Dermis blood vessel endothelial cell (primary cell): ENCODE data around the gene RASGRF2. TPM values are rescaled to one million over a fixed set of nuclear protein-coding genes. Genes with fewer than 3 reads are reported as not detected.

Source experiments
- DNase-seq: peaks from one replicate; pipeline ENCODE4 v3.0.0; 2010
- total RNA-seq: library from RNA; depleted of rRNA; stranded (reverse); fragments of >200 nt; gene quantifications from 2 replicates; pipeline ENCODE4 v1.2.3, GENCODE V29; 2014

The RASGRF2 gene, protein sequence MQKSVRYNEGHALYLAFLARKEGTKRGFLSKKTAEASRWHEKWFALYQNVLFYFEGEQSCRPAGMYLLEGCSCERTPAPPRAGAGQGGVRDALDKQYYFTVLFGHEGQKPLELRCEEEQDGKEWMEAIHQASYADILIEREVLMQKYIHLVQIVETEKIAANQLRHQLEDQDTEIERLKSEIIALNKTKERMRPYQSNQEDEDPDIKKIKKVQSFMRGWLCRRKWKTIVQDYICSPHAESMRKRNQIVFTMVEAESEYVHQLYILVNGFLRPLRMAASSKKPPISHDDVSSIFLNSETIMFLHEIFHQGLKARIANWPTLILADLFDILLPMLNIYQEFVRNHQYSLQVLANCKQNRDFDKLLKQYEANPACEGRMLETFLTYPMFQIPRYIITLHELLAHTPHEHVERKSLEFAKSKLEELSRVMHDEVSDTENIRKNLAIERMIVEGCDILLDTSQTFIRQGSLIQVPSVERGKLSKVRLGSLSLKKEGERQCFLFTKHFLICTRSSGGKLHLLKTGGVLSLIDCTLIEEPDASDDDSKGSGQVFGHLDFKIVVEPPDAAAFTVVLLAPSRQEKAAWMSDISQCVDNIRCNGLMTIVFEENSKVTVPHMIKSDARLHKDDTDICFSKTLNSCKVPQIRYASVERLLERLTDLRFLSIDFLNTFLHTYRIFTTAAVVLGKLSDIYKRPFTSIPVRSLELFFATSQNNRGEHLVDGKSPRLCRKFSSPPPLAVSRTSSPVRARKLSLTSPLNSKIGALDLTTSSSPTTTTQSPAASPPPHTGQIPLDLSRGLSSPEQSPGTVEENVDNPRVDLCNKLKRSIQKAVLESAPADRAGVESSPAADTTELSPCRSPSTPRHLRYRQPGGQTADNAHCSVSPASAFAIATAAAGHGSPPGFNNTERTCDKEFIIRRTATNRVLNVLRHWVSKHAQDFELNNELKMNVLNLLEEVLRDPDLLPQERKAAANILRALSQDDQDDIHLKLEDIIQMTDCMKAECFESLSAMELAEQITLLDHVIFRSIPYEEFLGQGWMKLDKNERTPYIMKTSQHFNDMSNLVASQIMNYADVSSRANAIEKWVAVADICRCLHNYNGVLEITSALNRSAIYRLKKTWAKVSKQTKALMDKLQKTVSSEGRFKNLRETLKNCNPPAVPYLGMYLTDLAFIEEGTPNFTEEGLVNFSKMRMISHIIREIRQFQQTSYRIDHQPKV (N-terminal part only)
- total RNA-seq, result 25.6 and 26.4 TPM in 2 replicates

DNA sequence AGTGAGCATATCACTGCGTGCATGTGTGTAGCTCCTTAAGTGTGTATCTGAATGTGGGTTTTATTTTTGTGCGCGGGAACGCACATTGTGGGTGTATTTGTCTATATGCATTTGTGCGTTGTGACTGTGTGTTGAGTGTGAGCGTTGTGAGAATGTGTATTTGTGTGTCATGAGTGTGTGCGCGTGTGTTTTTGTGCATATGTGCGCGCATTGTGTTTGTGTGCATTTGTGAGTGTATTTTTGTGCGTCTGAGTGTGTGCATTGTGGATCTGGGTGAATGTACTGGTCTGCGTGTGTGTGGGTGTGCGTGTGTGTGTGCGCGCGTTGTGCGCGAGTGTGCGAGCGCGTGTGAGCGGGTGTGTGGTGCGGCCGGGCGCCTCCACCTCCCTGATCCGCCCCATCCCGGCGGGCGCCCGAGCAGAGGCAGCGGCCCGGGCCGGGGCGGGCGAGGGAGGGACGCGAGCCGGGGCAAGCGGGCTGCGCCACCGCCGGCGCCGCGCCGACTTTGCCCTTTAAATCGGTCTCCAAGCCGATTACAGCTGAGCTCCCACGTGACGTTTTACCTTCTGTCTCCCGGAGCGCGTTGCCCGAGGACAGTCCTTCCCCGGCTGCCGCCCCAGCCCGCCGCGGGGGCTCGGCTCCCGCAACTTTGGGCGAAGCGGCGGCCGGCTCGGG, at the start of gene RASGRF2:
TSS of gene RASGRF2 (plus strand) at position 596 of the 675 bp plus-strand sequence. CDS start 376 bp downstream, outside the sequence.
- DNase-seq, result peak; percentile 60

DNA sequence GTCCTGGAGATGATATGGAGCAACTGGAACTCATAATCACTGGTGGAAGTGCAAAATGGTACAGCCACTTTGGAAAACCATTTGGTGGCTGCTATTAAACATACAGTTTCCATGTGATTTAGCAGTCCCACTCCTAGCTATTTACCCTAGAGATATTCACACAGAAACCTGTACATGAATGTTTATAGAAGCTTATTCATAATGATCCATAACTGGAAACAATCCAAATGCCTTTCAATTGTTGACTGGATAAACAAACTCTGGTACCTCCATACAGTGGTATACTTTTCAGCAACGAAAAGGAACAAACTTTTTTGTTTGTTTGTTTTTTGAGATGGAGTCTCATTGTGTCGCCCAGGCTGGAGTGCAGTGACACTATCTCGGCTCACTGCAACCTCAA, 47.7 kb upstream of the RASGRF2 start:
- DNase-seq, result no peak

DNA sequence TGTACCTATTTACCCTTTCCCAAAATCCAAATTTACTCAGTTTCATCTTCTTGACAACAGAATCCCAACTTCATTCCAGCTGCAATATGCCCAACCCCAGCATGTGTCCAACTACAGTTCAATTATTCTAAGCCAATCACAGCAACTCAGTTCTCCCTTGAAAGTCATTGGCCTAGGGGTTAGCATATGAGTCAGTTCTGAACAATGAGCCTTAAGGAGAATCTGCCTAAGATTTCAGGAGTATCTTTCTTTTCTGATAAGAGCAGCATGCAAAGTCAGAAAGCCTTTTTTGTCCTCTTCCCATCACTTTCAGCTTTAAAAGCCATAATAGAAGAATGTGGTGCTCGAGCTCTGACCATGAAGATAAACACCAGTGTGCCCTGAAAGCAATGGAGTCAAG, 44.4 kb upstream of the RASGRF2 start:
- no peak for DNase-seq

DNA sequence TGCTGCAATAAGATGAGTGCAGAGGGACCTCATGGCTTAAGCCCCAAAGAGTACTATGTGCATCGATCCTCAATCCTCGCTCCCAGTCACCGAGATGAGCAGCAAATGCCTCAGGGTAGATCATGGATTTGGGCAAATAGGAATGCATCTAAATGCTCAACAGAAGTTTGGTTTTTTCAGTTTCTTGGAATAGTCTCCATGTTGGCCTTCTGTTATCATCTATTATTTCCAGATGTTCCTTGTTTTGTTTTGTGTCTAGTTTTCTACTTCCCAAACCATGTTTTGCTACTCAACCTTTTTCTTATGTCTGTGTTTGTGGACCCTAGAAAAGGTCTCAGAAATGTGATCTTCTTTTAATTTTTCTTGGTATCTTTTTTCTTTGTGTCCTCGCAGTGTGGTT, 43.5 kb upstream of the RASGRF2 start:
- no peak for DNase-seq

DNA sequence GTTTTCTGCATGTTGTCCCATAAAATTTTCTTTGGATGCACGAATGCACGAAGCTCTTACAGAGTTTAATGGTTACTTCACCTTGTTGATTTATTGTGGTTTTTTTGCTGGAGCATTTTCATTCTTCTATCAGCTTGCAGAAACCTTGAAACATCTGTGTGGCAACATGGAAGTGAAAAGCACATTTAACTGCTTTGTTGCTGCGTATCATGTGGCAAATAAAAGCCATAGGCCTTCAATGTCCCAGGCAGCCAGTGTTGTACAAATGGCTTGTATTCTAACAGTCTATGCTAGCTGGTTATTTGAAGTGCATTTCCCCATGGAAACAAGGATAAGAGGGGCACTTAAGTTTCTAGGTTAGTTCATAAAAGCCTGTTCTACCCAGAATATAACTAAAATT, 42.5 kb upstream of the RASGRF2 start:
- DNase-seq, result no peak

DNA sequence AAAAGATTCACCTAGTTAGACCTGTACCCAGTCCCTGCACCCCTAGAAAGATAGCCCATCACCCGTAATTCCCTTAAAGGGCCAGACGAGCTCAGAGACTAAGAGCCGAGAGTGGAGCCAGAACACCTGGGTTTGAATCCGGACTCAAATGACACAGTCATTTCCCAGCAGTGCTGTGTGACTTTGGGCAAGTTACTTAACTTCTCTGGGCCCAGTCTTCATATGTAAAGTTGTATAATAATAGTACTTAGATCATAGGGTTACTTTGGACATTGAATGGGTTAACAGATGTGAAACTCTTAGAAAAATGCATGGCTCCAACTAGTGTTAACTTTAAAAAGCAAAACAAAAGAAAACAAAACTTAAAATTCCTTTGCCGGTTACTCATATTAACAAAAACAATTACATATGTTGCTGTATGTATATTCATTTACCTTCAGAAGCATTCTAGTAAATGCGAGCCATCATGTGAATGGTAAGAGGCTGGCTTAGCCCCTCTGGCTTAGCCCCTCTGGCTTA, 40.4 kb upstream of the RASGRF2 start:
- DNase-seq, result no peak

DNA sequence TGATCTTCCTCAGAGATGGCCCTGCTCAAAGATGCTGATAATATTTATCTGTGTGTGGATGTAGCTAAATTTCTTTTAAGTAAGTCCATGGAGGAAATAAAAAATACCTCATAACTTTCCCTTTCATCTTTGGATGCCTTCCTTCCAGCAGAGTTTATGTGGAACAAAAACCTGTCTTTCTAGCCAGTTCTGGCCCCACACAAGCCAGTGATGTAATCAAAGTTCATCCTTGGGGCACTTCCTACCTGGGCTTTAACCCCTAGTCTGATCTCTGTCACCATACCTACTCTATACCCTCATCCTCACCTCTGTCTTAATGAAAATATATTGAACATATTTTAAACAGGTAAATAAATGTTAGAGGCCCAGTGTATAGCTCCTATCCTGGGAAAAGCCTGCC, 39.8 kb upstream of the RASGRF2 start:
- no peak for DNase-seq

DNA sequence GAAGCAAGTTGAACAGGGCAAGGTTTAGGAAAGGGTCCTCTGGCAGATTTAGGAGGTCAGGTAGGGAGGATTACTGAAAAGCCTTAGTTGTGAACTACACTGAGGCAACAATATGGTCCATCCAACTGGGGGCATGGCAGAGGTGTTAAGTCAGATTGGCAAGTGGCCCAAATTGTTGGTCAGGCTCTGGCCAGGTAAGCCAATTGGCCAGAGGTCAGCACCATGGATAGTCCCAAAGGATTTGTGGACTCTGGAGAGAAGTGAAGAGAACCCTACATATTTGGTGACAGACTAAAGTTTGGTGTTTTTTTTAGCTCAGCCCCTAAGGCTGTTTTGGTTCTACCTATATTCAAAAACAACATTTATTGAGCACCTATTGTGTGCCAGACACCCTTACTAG, 39.1 kb upstream of the RASGRF2 start:
- DNase-seq, result no peak

DNA sequence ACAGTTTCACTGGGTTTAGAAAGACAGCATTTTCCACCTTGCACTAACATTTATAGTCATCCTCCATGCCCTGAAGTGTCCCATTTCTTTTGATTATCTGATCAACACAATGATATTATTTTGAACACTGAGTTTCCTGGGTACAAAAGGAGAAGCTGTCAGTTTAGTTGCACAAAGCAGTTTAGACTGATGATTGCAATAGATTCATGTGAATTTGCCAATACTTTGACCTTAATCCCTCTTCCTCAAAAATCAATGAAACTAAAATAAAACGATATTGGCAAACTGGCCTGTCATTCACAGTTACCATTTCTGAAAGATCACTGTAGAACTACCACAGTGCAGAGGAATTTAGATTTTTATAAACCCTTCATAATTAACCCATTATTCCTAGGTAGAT, 34.2 kb upstream of the RASGRF2 start:
- no peak for DNase-seq

DNA sequence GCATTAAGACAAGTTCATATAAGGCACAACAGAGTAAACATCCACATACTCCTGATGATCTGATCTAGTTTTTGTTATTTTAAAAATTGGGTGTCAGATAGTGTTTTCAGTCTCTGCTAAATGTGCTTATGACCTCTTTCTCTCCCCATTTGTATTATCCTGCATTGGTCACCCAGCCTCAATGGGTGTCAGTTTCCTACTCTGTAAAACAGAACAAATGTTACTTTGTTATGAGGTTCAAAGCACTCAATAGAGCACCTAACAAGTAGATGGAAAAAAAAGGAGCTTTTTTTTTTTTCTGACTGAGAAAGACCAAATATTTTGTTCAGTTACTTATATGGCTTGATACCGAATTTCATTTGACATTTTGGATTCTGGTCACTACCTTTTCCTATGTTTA, 33.6 kb upstream of the RASGRF2 start:
- no peak for DNase-seq

DNA sequence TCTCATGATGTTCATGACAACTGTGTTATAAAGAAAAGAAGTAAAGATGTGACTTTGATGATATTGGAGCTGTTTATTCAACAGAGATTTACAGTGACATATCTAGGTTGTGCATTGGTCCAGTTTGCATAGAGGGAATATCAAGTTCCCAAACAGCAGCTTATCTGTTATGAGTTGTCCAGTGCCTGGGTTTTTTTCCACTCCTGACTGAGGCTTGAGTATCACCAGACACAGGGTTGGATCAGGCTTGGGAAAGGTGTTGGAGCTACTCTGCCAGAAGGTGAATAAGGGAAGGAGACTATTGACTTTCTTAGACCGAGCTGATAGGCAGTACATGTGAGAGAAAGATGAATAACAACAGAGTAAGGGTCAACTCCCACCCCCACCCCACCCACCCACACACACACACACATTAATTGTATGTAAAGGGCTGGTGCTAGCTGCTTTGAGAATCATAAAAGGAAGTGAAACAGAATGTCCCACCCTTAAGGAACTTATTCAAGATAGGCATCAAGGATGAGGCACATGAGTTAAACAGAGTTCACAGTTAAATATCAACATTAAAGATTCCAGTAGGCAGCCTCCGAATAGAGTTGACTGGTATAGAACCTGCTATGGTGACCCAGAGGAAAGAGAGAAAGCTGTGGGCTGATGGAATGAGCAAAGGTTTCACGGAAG, 33.0 kb upstream of the RASGRF2 start:
- DNase-seq, result no peak

DNA sequence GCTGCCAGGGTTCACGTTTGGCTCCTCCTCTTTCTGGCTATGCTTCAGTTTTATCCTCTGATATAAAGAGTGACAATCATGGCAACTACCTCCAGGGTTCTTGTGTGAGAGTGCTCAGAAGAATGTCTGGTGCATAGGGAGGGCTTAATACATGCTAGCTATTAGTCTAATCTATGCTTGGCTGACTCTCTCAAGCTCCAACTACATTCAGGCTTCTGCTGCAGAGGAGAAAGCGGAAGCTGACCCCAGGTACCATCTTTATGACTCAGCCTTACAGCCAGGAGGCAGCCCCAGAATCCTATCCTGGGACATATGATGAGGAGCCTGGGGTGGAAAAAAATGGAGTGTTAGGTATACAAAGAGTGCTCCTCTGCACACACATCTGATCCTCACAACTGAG, 32.1 kb upstream of the RASGRF2 start:
- no peak for DNase-seq

DNA sequence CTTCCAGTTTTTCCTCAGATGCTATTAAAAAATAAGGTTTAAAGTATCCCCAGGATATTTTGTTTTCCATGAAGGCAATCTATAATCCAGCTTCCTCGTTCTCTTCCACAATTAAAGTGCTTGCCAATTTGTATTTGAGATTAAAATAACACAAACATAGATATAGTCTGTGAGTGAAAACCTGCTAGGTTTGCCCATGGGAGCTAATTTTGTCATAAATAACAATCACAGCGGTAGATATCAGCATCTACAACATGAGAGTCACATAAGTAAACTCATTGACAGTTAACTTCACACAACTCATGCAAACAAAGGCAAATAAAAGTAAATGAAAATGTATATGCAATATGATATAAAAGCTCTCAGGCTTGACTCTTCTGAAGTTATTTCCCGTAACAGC, 29.2 kb upstream of the RASGRF2 start:
- DNase-seq, result no peak

DNA sequence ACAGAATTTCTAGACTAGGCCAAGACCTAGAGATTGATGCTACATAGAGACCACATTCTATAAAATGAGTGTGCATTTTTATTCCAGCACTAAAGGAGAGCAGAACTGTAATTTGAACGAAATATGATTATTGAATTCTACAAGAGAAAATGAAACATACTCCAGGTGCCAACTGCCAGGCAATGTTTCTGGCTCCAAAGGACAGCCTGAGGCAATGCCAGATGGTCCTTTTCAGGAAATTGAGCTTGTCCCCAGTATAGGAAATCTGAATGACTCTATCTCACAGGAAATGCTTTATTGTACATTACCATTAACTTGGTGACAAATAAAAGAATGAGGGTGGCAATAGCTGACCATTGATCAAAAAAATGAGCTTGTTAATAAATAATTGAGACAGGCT, 28.8 kb upstream of the RASGRF2 start:
- DNase-seq, result no peak

DNA sequence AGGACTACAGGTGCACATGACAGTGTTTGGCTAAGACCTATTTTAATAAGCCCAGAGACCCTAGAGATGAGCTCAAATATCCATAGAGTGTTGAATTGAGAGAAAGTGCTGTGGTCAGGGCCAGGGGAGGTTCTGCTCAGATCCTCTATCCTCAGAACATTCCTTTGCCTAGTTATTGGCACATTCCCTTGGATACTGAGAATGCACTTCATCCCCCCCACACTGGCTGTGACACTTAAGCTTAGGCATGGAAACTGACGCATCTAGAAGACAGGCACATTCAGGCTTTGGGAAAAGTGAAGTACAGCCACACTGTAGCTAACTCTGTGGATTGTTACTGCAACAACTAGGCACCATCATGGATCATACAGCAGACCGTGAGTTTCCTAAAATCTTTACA, 27.1 kb upstream of the RASGRF2 start:
- no peak for DNase-seq

DNA sequence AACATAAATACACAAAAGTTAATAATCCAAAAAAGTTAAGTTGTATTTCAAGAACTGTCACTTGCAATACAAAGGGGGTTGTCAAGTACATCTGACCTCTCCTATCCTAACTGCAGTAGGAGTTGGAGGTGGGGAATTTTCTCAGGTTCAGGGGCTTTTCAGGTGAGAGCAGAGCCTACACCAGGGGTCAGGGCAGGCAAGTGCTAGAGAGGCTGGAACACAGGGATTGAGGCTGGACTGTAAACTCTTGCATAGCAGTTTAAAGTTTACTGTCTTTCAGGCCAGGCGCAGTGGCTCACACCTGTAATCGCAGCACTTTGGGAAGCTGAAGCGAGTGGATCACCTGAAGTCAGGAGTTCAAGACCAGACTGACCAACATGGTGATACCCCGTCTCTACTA, 25.4 kb upstream of the RASGRF2 start:
- DNase-seq, result no peak

DNA sequence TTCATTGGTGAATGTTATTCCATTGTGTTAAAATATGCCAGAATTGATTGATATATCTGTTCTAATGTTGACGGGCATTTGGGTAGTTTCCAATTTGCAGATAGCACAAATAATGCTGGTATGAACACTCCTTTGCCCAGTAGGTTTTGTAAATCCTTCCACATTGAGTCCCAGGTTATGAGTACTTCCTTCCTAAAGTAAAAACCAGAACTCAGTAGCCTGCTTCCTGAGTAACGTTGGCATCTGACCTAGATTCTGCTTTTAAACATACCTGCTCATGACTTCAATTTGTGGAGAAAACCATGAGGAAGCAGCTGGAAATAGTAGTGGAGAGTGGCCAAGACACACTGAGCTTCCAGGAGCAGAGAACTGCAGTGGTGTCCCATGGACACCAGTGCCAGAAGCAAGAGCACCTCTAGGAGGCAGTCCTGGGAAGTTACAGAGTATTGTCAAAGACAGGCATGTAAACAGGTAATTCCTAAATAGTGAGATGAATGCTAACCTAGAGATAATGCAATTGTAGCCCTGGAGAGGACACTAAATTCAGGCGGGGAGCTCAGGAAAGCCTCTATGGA, 24.3 kb upstream of the RASGRF2 start:
- DNase-seq, result peak; percentile 66

DNA sequence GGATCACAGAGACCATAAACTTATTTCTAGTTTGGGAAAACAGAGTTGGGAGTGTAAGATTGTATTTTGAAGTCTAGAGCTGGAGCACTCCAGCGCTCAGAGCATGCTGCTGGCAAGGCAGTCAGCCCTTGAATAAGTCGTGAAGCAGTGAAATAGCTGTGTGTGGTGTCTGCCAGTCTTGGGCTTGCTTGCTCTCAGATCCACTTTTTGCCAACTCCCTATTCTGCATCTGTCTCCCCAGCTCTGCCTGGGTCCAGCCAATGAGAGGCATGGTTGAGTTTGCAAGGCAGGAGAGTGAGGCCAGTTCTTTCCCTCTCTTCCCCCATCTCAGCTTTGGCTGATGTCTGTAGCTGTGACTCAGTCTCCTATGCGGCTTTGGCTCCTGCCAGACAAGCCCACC, 23.3 kb upstream of the RASGRF2 start:
- DNase-seq, result no peak

DNA sequence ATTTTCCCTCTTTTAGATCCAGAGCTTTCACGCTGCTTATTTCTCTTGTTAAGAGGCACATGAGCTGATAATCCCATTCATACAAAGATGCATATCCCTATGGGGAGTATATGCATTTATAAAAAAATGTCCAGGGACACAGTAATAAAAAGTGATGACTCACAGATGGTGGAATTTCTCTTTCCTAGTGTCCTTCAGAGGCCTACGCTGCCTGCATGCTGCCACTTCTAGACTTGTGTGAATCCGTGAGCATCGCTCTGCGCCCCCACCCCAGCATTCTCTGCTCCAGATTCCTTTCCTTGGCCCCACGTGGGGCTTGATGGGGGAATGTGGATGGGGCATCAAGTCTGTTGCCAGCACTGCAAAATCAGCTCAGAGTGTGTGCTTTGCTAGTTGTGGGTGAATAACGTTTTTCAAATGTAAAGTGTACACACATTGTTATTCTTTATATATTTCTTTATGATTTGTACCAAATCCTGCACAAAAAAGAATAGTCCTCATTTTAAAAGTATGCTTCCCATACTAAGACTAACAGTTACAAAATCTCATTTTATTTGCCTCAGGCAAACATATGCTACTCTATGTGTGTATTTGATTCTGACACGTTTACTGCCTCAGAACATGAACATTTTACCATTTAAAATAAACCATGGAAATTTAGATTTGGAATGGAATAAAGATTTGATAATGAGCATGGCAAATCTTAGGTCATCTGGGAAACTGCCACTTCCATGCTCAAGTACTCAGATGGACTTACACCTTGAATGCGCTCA, 22.4 kb upstream of the RASGRF2 start:
- DNase-seq, result no peak

DNA sequence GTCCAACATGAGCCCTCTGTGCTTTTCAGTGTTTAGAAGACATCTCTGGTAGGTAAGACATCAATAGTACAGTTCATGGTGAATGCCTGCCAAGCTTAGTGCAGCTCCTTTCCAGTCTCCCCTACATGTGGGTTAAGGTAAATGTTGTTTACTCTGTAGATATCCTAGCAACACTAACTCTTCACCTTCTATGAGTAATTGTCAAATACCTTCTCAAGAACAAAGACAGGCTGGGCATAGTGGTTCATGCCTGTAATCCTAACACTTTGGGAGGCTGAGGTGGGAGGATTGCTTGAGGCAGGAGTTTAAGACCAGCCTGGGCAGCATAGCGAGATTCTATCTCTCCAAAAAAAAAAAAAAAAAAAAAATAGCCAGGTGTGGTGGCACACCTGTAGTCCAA, 18.7 kb upstream of the RASGRF2 start:
- DNase-seq, result no peak

DNA sequence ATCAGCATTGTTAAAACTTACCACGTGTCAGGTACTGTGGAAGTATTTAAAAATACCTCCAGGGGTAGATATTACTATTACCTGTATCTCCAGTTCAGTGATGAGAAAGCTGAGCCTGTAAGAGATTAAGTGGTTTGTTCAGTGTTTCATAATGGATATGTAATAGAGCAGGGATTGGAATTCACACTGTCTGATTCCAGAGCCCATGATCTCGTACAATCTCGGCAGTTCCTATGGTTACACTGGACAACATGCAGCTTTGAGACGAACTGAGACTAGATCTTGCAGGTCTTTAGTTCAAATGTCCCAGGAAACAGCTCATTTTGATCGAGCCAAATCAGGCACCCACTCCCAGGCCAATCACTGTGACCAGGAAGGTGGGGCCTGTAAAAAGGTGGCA, 8.8 kb upstream of the RASGRF2 start:
- DNase-seq, result no peak
